ENCODE results near the gene BRICD5. TPM values are rescaled to one million over a fixed set of nuclear protein-coding genes. Genes with fewer than 3 reads are reported as not detected.

BRICD5 gene
- total RNA-seq, 1 donor from 2014 or later = 7.8 TPM

DNA sequence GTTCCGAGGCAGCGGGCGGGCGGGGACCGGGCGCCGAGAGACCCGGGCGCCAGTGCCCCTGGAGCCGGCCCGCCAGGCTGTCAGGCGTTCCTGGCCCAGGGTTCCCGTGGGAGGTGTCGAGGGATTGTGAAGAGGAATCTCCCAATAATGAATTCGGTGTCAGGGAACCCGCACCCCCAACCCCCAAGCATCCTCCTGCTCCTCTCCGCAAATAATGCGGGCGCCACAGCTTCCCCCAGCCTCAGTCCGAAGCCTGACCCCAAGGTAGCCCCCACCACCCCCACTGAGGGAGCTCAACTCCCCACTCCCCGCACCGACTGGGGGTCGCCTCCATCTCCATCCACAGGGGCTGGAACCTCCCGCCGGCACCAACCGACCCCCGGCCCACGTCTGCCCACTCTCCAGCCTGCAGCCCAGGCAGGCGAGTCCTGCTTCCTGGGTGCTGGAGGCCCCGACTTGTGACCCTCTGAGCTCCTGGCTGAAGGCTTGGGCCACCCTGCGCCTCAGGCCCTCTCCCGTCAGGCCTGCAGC is 13.6 kb downstream of the BRICD5 start:
- TF ChIP-seq CTCF (IDR thresholded peaks at IDR 0.05) = no peak
- peaks cover 40% of the 10 kb centered on the region for H3K27me3 ChIP-seq (ENCODE audit: low read depth)
- intact Hi-C loops (cut with DNase I) = no loop called here
- H3K4me1 ChIP-seq = peaks cover 13% of the 10 kb centered on the region
- H3K4me3 ChIP-seq = no peak overlapping the region
- no peaks in the 10 kb centered on the region for H3K36me3 ChIP-seq
- H3K9me3 ChIP-seq = no peaks in the 10 kb centered on the region
- DNase-seq (no peak), ATAC-seq (no peak)
- H3K27ac ChIP-seq = no peak overlapping the region

GRCh38 chr16:2196162-2196980 is 14.3 kb downstream of the BRICD5 start, which contains the start of gene CASKIN1:
Gene CASKIN1, minus strand, starts transcription at chr16:2196605. Its CDS starts 173 bp downstream, at chr16:2196432.
- Histone ChIP-seq H3K27ac (no peak within 1 kb of the TSS), H3K4me1 (peaks cover 13% of the 10 kb centered on the region), H3K36me3 (no peaks in the 10 kb centered on the region), H3K4me3 (peak within 1 kb of the TSS; percentile 36), H3K9me3 (no peaks in the 10 kb centered on the region), H3K27me3 (ENCODE audit: low read depth) (peaks cover 40% of the 10 kb centered on the region)
- intact Hi-C loops (cut with DNase I) = no loop called here
- ATAC-seq (peak in 1 of 2 donors; percentile 4), DNase-seq (no peak)
- no peak for TF ChIP-seq CTCF (IDR thresholded peaks at IDR 0.05)

DNA sequence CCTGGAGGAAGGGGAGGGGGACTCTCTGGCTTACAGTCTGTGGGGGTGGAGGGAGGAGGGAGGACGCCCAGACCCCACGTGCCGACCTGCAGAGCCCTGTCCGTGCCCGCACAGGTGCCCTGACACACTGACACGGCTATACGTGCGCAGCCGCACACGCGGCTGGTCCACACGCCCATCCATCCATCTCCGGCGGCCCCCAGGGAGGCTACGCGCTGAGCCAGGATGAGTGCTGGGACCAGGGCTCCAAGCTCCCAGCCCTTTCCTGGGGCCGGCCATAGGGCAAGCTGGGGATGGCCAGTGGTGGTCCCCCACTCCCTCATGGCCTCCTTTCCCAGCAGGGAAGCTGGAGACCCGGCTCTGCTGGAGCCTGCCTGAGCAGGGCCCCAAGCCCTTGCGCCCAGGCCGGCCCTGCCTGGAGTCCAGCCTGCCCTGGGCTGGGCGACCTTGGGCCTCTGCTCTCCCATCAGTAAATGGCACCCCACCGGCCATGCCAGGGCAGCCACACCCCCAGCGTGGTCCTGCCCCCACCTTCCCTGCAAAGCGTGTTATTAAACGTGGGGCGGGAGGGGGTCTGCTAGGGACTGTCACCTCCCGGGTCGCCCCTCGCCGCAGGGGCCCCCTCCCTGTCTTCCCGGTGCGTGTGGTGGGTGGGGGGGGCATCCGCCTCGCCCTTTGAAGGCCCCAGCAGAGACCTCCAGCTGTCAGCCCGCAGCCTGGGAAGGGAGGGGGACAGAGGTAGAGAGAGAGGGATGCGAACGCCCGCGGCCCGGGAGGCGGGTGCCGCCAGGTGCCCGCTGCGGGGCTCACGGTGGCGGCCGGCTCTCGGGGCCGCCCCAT is 15.1 kb downstream of the BRICD5 start:
- Histone ChIP-seq H3K27me3 (ENCODE audit: low read depth) (peaks cover 40% of the 10 kb centered on the region), H3K4me3 (peak overlapping the region; percentile 36), H3K27ac (no peak overlapping the region), H3K36me3 (no peaks in the 10 kb centered on the region), H3K9me3 (no peaks in the 10 kb centered on the region), H3K4me1 (peaks cover 13% of the 10 kb centered on the region)
- intact Hi-C loops (cut with DNase I) = no loop called here
- TF ChIP-seq CTCF (IDR thresholded peaks at IDR 0.05) = no peak
- ATAC-seq = peak; percentile 3 to 16
- no peak for DNase-seq

DNA sequence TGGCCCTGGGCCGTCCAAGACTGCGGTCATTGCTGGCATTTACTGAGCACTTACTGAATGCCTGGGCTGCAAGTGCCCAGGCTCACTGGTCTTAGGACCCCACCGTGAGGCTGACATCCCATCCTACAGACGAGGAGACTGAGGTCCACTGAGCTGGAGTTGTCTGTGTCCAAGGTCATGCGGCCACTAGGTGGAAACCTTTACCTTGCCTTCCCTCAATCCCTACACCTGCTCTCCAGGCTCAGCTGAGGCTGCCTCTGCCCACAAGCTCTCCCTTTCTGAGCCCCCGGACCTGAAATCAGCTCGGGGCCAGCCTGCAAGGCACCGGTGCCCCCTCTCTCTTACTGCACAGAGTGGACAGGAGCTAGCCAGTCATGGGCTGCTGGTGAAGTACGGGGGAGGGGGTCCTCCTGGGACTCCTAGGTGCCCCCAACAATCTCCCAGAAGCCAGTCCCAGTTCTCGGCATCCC is 15.8 kb downstream of the BRICD5 start:
- ATAC-seq (peak; percentile 75 to 82), DNase-seq (no peak)
- H3K36me3 ChIP-seq = no peaks in the 10 kb centered on the region
- H3K27me3 ChIP-seq (ENCODE audit: low read depth) = peaks cover 40% of the 10 kb centered on the region
- H3K4me3 ChIP-seq = no peak overlapping the region
- intact Hi-C loops (cut with DNase I) = no loop called here
- H3K4me1 ChIP-seq = peaks cover 13% of the 10 kb centered on the region
- peak; percentile 54 for TF ChIP-seq CTCF (IDR thresholded peaks at IDR 0.05)
- H3K27ac ChIP-seq = no peak overlapping the region
- no peaks in the 10 kb centered on the region for H3K9me3 ChIP-seq

DNA sequence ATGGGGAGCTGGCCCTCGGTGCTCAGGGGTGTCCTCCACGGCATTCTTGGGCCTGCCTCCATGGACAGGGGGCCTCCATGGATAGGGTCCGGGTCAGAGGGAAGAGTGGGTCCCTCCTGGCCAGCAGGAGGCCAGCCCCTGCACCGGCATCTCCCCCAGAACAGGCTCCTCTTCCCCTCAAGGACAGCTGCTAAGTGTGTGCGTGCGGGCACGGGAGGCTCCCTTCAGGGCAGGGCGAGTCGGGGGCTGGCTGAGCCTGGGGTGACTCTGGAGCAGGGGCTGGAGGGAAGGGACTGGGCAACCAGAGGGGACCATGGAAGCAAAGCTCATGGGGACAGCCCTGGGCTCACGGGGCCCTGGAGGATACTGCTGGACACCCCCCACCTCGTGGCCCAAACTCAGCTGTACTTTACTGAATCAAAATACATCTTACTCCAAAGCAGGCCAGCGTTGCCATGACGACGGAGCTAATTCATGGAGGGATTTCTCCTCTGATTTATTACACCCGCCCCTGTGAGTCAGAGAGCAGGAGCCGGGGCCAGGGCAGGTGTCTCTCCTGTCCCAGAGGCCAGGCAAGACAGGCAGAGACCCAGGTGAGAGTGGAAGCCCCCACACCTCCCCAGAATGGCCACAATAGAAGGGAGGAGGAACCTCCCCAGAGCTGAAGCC is 16.4 kb downstream of the BRICD5 start:
- ATAC-seq (no peak), DNase-seq (no peak)
- no peak overlapping the region for H3K27ac ChIP-seq
- intact Hi-C loops (cut with DNase I) = no loop called here
- TF ChIP-seq CTCF (IDR thresholded peaks at IDR 0.05) = no peak
- H3K27me3 ChIP-seq (ENCODE audit: low read depth) = peaks cover 40% of the 10 kb centered on the region
- H3K36me3 ChIP-seq = no peaks in the 10 kb centered on the region
- H3K4me1 ChIP-seq = peaks cover 13% of the 10 kb centered on the region
- no peaks in the 10 kb centered on the region for H3K9me3 ChIP-seq
- H3K4me3 ChIP-seq = no peak overlapping the region
